Thoracic aorta (tissue), 2 donors: ENCODE results near the gene EMC8. TPM values are rescaled to one million over a fixed set of nuclear protein-coding genes. Genes with fewer than 3 reads are reported as not detected.

ENCODE experiments used
- ATAC-seq: fragments of 150-250 bp; one replicate; pipeline ENCODE4 v1.8.0; 2017; ENCODE audit warnings: low read depth; ENCODE audit not compliant: insufficient number of reproducible peaks, low FRiP score
- DNase-seq: peaks from one replicate; pipeline ENCODE4 v3.0.0-alpha.2; 2020; ENCODE audit warnings: low spot score
- H3K27ac ChIP-seq, 2 donors: fragments of 200-600 bp; sonication (generic); 1 replicate in 1 of 2; 2 replicates in 1 of 2; pipeline ENCODE4 v1.5.1; 2016; ENCODE audit warnings: mild to moderate bottlenecking in 2 of 2, moderate library complexity in 2 of 2
- H3K27me3 ChIP-seq: fragments of 200-600 bp; sonication (generic); replicated peaks from 2 replicates; pipeline ENCODE4 v1.6.0; 2016; ENCODE audit warnings: mild to moderate bottlenecking; ENCODE audit not compliant: insufficient read depth
- H3K36me3 ChIP-seq: fragments of 200-600 bp; sonication (generic); one replicate; pipeline ENCODE4 v1.5.1; 2016
- H3K4me1 ChIP-seq, 2 donors: fragments of 200-600 bp; sonication (generic); 1 replicate in 1 of 2; 2 replicates in 1 of 2; pipeline versions ENCODE4 v1.5.1 to v1.6.0; 2016; ENCODE audit warnings: low read depth in 2 of 2, mild to moderate bottlenecking in 1 of 2; ENCODE audit not compliant: control insufficient read depth in 1 of 2
- H3K4me3 ChIP-seq: fragments of 200-600 bp; sonication (generic); 2 replicates; pipeline ENCODE4 v1.5.1; 2016; ENCODE audit warnings: mild to moderate bottlenecking
- H3K9me3 ChIP-seq: fragments of 200-600 bp; sonication (generic); 2 replicates; pipeline ENCODE4 v1.5.1; 2016
- total RNA-seq, 2 donors: library from RNA; depleted of rRNA; stranded (reverse); fragments of >200 nt; gene quantifications; one replicate each; pipeline versions ENCODE4 v1.1.0 to v1.2.3, GENCODE V29; 2016
- TF ChIP-seq, protein P1 (sequence below): fragments of 200-600 bp; sonication (generic); IDR thresholded peaks from one replicate; pipeline ENCODE4 v1.5.1; 2019; ENCODE audit warnings: antibody characterized with exemption

EMC8 gene
- total RNA-seq, 2 donors from 2014 or later, result 30.7 to 36.6 TPM

DNA sequence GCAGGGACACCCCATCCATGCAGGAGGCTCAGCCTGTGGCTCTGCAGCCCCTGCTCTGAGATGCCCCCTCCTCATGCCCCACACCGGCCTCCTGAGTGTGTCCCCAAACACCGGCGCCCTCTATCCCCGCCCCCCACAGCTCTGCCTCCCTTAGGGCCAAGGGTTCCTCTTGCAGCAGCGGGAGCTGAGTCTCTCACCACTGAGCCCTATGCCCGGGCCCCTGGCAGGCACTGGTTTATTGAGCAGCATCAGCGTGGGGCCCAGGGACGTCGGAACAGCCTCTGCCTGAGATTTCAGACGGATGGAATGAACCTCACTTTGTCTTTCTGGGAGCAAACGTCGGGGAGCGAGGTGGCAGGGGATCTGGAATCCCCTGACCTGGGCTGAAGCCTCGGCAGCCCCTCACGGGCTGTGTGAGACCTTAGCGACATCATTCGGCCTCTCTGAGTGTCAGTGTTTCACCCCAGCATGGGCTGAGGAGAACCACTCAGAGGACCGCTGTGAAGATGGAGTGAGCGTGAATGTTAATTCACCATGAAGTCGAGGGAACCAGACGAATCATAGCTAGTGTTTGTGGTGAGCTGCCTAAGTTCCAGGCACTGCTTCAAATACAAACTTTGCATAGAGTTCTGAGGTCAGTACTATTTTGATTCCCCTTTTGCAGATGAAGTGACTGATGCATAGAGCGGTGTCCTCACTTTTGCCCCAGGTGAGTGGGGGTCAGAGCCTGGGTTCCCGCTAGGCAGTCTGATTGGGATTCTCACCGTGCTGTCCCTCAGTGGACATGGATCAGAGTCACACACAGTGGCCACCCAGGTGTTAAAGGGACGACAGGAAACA lies 43.2 kb downstream of the EMC8 start:
- H3K9me3 ChIP-seq, result no peaks in the 10 kb centered on the region
- no peak overlapping the region for H3K4me3 ChIP-seq
- no peaks in the 10 kb centered on the region for H3K27me3 ChIP-seq
- ATAC-seq (no peak), DNase-seq (no peak)
- H3K27ac ChIP-seq, result no peak overlapping the region
- no peaks in the 10 kb centered on the region for H3K4me1 ChIP-seq
- no peaks in the 10 kb centered on the region for H3K36me3 ChIP-seq
- TF ChIP-seq, protein P1, sequence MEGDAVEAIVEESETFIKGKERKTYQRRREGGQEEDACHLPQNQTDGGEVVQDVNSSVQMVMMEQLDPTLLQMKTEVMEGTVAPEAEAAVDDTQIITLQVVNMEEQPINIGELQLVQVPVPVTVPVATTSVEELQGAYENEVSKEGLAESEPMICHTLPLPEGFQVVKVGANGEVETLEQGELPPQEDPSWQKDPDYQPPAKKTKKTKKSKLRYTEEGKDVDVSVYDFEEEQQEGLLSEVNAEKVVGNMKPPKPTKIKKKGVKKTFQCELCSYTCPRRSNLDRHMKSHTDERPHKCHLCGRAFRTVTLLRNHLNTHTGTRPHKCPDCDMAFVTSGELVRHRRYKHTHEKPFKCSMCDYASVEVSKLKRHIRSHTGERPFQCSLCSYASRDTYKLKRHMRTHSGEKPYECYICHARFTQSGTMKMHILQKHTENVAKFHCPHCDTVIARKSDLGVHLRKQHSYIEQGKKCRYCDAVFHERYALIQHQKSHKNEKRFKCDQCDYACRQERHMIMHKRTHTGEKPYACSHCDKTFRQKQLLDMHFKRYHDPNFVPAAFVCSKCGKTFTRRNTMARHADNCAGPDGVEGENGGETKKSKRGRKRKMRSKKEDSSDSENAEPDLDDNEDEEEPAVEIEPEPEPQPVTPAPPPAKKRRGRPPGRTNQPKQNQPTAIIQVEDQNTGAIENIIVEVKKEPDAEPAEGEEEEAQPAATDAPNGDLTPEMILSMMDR, result no peak

DNA sequence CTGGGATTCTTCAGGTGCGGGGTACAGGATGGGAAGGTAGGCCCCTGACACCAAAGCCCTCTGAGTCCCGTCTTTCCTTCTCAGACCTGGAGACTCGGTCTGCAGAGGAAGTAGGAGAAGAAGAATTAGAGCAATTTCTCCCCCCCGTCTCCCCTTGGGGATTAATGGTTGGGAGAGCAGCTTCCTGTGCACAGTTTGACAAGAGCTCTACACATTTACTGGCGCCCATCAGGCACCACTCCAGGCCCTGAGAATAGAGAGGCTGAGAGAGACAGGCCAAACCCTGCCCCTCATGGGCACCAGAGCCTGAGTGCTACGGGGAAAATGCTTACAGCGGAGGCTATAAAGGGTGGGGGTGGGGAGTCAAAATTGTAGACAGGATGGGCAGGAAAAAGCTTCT lies 44.9 kb downstream of the EMC8 start:
- TF ChIP-seq, protein P1, result no peak
- ATAC-seq, result no peak
- no peaks in the 10 kb centered on the region for H3K36me3 ChIP-seq

DNA sequence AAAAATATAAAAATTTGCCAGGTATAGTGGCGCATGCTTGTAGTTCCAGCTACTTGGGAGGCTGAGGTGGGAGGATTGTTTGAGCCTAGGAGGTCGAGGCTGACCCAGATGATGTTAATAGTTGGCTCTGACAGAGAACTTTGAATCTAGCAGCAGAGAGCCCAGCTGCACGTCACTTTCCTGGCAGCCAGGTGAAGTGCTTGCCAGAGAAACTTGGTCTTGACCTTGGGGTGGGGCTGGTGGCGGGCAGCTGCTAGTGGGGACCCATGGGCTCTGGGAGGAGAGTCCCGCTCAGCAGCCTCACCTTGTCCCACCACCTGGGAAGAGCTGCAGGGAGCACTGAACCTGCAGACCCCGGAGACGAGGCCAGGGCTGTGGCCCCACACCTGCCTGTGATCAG lies 45.4 kb downstream of the EMC8 start:
- no peak for DNase-seq
- H3K4me3 ChIP-seq, result no peak overlapping the region
- ATAC-seq, result no peak
- H3K4me1 ChIP-seq, result peaks cover 11 to 12% of the 10 kb centered on the region in 2 donors
- no peaks in the 10 kb centered on the region for H3K9me3 ChIP-seq
- H3K27me3 ChIP-seq, result no peaks in the 10 kb centered on the region
- TF ChIP-seq, protein P1, result no peak
- H3K27ac ChIP-seq, result no peak overlapping the region
- no peaks in the 10 kb centered on the region for H3K36me3 ChIP-seq

More for the DNA sequence above, 44.9 kb downstream of the EMC8 start:
- Histone ChIP-seq H3K4me3 (no peak overlapping the region), H3K27me3 (no peaks in the 10 kb centered on the region), H3K4me1 (peaks cover 11 to 12% of the 10 kb centered on the region in 2 donors), H3K9me3 (no peaks in the 10 kb centered on the region), H3K27ac (no peak overlapping the region)
- no peak for DNase-seq

DNA sequence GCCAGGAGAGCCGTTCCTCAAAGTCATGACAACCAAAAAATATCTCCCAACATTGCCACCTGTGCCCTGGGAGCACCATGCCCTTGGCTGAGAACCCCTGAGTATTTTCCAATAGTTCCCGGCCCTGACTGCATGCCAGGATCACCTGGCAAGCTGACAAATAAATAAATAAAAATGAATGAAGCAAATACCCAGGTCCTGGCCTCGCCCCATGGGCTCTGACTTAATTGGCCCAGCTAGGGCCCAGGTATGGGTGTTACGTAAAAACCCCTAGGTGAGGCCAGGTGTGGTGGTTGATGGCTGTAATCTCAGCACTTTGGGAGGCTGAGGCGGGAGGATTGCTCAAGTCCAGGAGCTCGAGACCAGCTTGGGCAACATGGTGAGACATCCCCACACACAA lies 45.8 kb downstream of the EMC8 start:
- peaks cover 11 to 12% of the 10 kb centered on the region in 2 donors for H3K4me1 ChIP-seq
- H3K27me3 ChIP-seq, result no peaks in the 10 kb centered on the region
- H3K4me3 ChIP-seq, result no peak overlapping the region
- H3K9me3 ChIP-seq, result no peaks in the 10 kb centered on the region
- no peak for ATAC-seq
- DNase-seq, result no peak
- H3K36me3 ChIP-seq, result no peaks in the 10 kb centered on the region
- TF ChIP-seq, protein P1, result no peak
- H3K27ac ChIP-seq, result no peak overlapping the region

DNA sequence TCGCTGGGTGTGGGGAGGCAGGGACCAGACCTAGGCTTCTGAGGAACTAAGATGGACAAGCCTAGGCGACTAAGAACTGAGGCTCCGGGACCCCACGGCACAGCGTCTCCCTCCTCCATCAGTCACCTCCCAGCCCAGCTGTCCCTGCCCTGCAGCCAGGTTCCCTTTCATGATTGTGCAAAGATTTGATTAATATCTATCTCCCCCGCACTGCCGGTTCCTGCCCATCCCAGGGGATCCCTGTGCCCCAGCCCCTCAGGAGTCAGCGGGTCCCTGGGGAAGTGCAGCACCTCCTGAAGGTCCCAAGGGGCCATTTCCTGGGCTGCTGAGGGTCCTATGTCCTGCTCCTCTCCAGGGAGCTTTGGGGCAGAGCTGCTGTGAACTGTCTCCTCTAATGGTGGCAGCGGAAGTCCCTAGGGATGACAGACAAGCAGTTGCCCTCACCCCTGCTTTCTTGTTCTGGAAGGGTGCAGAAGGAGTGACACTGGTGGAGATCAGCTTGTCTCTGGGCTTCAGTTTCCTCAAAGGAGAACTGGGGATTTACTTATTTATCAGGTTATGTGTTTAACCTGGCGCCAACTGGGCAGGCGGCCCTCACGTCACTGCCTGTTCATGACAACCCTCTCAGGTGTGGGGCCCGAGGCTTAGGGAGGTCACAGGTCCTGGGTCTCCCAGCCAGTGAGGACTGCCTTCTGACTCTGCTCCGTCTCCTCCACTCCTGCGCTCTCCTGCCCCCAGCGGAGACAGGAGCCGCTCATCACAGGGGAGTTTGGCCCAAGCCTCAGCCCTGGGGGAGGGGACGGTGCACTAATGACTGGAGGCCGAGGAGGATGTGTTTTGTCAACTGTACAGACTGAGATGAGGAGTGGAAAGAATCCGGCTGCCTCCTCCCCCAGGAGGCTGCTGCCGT lies 46.6 kb downstream of the EMC8 start:
- Histone ChIP-seq H3K27me3 (no peaks in the 10 kb centered on the region), H3K4me3 (no peak overlapping the region), H3K9me3 (no peaks in the 10 kb centered on the region), H3K4me1 (peaks cover 11 to 12% of the 10 kb centered on the region in 2 donors), H3K27ac (no peak overlapping the region), H3K36me3 (no peaks in the 10 kb centered on the region)
- DNase-seq (no peak), ATAC-seq (no peak)
- TF ChIP-seq, protein P1, result no peak
